ENCODE results near the gene IGSF21. TPM values are rescaled to one million over a fixed set of nuclear protein-coding genes. Genes with fewer than 3 reads are reported as not detected.
"Not testable (repeated sequence)": the region's sequence is repeated elsewhere in the genome, so short reads cannot be mapped to it uniquely, and the experiment has no call there.

IGSF21 gene
- polyA plus RNA-seq, 1 donor, result 0.12 TPM

- no peak for DNase-seq
Observed at GRCh38 chr1:18360251-18360650, 252.7 kb downstream of the IGSF21 start.

GRCh38 chr1:18362150-18362549, 254.6 kb downstream of the IGSF21 start:
- DNase-seq, result no peak

DNA sequence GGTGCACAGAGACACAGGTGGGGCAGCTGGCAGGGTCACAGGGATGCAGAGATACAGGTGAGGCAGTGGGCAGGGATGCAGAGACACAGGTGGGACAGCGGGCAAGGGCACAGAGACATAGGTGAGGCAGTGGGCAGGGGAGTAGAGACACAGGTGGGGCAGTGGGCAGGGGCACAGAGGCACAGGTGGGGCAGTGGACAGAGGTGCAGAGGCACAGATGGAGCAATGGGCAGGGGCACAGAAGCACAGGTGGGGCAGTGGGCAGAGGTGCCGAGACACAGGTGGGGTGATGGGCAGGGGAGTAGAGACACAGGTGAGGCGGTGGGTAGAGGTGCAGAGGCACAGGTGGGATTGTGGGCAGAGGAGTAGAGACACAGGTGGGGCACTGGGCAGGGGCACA, 255.8 kb downstream of the IGSF21 start:
- no peak for DNase-seq

- DNase-seq, result no peak
Observed at GRCh38 chr1:18365099-18365705, 257.6 kb downstream of the IGSF21 start.

GRCh38 chr1:18372505-18372904, 264.9 kb downstream of the IGSF21 start:
- not testable (repeated sequence) for DNase-seq

- no peak for DNase-seq
Observed at GRCh38 chr1:18373151-18373550, 265.6 kb downstream of the IGSF21 start.

- no peak for DNase-seq
Observed at GRCh38 chr1:18373882-18374493, 266.4 kb downstream of the IGSF21 start.

DNA sequence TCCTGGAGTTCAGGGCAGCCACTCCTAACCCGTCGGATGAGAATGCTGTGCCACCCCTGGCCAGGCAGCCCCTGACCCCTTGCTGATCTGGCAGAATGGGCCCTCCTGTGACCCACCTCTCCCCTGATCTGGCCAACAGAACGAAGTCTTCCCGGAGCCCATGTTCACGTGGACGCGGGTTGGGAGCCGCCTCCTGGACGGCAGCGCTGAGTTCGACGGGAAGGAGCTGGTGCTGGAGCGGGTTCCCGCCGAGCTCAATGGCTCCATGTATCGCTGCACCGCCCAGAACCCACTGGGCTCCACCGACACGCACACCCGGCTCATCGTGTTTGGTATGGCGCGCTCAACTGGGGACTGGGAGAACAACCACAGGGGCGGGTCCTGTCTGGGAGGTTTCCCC, 269.1 kb downstream of the IGSF21 start:
- no peak for DNase-seq

DNA sequence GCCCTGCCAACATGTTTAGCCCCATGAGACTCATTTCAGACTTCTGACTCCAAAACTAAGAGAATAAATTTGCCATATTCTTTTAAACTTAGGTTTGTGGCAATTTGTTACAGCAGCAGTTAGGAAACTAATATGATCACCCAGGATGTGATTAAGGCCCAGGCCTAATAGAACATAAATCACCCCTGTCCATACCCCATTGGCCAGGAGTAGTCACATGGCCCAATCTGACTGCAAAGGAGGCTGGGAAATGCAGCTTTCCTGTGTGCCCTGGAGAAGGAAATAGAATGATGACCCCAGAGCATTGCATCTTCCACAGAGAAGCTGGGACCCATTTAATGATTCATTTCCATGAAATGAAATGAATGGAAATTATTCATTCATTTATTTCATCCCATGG, 272.7 kb downstream of the IGSF21 start:
- DNase-seq, result no peak

DNA sequence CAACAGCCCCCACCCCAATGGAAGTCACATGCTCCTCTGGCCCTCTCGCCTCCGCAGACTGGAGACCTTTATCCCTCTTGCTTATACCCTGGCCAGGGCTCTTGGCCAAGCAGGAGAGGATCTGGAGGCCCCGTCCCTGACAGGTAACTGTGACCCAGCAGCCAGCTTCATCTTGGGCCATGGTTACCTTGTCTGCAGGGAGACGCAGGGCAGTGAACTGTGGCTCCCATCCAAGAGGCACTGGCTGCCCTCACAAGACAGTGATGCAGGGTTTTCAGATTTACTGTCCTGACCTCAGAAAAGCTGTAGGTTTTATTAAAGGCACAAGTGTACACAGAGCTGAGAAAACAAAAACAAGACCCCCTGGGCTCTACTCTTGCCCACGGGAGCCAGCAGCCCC, 276.5 kb downstream of the IGSF21 start:
- DNase-seq, result no peak

- DNase-seq, result no peak
Observed at GRCh38 chr1:18384471-18384870, 276.9 kb downstream of the IGSF21 start.

DNA sequence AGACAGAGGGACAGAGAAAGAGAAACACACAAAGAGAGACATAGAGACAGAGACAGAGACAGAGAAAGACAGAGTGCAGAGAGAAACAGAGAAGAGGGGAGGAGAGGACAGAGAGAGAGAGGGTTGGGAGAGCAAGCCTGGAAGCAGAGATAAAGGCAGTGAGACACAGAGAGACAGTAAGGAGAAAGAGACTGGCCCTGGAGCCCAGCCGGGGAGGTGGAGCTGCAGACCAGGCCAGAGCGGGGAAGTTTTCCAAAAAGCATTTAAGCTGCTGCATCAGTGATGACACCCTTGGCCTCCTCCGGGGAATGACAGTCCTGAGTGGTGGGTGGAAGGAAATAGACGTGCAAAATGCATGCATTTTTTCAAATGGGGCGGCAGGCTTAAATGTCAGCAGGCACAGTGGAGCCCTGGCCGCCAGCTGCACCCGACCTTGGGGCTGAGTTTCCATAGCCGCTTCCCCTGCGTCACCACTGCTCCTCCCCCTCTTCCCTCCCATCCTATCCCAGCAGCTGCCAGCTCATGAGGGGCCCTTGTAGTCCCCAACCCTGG, 277.7 kb downstream of the IGSF21 start:
- DNase-seq, result peak; percentile 60

DNA sequence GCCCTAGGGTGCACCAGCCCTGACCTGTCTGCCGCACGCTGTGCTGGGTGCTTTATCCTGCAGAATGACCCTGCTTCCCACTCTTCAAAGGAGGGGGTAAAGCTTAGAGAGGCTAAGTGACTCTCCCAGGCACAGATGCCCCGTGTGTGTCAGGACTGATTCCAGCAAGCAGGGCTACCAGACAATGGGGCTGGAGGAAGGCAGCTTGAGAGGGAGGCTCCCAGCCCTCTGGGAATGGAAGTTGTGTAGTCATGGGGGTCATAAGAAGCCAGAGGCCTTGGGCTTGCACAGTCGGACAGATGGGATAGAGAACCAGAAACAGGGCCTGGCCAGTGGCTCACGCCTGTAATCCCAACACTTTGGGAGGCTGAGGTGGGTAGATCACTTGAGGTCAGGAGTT, 279.0 kb downstream of the IGSF21 start:
- DNase-seq, result no peak

DNA sequence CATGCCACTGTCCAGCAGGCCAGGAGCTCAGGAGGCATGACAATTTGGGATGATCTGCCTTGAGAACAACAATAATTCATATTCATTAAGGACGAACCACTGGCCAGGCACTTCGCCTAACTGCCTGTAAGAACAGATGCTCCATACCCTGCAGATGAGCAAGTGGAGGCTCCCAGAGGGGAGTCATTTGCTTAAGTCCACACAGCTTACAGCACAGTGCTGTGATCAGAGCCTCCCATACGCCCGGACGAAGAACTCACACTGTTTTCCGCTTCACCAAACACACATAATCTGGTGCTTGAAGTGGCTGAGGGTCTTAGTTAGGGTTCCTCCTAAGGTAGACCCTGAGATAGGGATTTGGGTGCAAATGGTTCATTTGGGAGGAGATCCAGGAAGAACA, 279.7 kb downstream of the IGSF21 start:
- DNase-seq, result no peak

- no peak for DNase-seq
Observed at GRCh38 chr1:18390953-18391352, 283.4 kb downstream of the IGSF21 start.

- no peak for DNase-seq
Observed at GRCh38 chr1:18394563-18395156, 287.1 kb downstream of the IGSF21 start.

GRCh38 chr1:18396247-18396980, 288.8 kb downstream of the IGSF21 start:
- DNase-seq, result no peak

GRCh38 chr1:18397641-18398040, 290.0 kb downstream of the IGSF21 start:
- no peak for DNase-seq

GRCh38 chr1:18398791-18399530, 291.4 kb downstream of the IGSF21 start:
- DNase-seq, result no peak

DNA sequence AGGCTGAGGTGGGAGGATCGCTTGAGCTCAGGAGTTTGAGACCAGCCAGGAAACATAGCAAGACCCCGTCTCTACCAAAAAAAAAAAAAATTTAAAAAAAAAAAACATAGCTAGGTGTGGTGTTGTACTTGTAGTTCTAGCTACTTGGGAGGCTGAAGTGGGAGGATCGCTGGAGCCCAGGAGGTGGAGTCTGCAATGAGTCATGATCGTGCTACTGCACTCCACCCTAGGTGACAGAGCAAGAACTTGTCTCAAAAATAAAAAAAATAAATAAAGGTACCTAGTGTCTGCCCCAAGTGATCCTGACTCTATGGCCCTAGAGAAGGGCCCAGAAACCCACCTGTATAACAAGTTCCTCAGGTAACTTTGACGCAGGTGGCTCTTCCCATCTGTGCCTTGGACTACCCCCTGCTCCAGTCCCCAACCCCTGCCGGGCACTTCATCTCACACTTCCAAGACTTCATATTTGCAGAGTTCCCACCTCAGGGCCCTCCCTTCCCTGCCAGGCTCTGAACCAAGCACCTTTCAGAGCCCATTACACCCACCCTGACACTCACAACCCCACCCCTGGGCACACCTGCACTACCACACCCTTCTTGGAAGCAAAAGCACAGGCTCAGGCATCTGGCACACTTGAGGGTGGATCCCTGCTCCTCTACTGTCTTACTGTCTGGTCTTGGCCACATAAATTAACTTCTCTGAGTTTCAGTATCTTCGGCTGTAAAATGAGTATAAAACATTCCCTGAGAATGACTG, 292.9 kb downstream of the IGSF21 start:
- DNase-seq, result no peak

DNA sequence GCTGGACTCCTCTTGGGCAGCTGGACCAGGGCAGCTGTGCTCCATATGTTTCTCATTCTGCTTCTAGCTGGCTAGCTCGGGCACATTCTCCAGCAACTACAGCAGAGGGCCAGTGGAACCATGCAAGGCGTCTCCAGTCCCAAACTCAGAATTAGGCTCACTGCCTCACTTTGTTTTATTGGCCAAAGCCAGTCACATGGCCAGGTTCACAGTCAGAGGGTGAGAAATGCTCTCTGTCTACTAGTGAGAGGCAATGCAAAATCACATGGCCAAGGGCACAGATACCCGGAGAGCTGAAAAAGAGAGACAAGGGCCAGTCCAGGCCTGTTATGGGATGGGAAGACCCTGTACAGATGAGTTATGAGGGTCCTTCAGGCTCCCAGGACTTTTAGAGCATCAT, 294.3 kb downstream of the IGSF21 start:
- DNase-seq, result no peak
